ENCODE results near the gene PAFAH2. TPM values are rescaled to one million over a fixed set of nuclear protein-coding genes. Genes with fewer than 3 reads are reported as not detected.
A peak's percentile ranks its signal among the peaks of the same experiment; 100 is the strongest.

PAFAH2 gene
- total RNA-seq, 1 experiment from 2014 or later: 13.0 TPM

- ChIA-PET POLR2A (no interaction called here), CTCF (no interaction called here), RAD21 (ENCODE audit: low non-redundant PET in 1 of 2, low total read pairs in 2 of 2, uncharacterized antibody in 2 of 2, unreplicated experiment in 2 of 2) (no interaction called here)
- Histone ChIP-seq H3K9me2 (ENCODE audit: insufficient read depth) (no peaks in the 10 kb centered on the region), H2AFZ (ENCODE audit: low read depth, low read length, poor library complexity, severe bottlenecking) (peak overlapping the region; percentile 37), H3K4me1 (ENCODE audit: control insufficient read depth in 1 of 2, insufficient read depth in 2 of 2, low read length in 2 of 2) (peaks cover 0 to 8% of the 10 kb centered on the region in 2 experiments; a peak in 1 of 4 replicates), H3K9me3 (ENCODE audit: control insufficient read depth in 1 of 2, insufficient read depth in 1 of 2, low read depth in 1 of 2, low read length in 2 of 2) (no peaks in the 10 kb centered on the region), H3K36me3 (ENCODE audit: control insufficient read depth in 1 of 2, insufficient read depth in 2 of 2, low read length in 2 of 2) (no peaks in the 10 kb centered on the region), H3K27ac (ENCODE audit: low read depth, low read length) (no peak overlapping the region), H3K79me2 (ENCODE audit: insufficient read depth, low read length) (no peaks in the 10 kb centered on the region), H3K4me3 (replicated peaks in 1 of 2; ENCODE audit: low read depth in 1 of 2, low read length in 2 of 2) (no peak overlapping the region), H3K9ac (ENCODE audit: low read length) (no peak overlapping the region), H3K27me3 (ENCODE audit: insufficient read depth, low read length) (no peaks in the 10 kb centered on the region), H3K4me2 (ENCODE audit: low read length) (0 out of 2 replicates have a peak overlapping the region, but pooled peaks have one; percentile 9), H4K20me1 (ENCODE audit: insufficient read depth) (no peaks in the 10 kb centered on the region)
- DNase-seq (ENCODE audit: low read depth, low spot score): no peak
- BruUV-seq (replicated peaks): no TSS peak
- no peak for TF ChIP-seq JUND (IDR thresholded peaks at IDR 0.05)
- no peak for TF ChIP-seq RAD21 (IDR thresholded peaks at IDR 0.05; ENCODE audit: low read depth)
- no peak for TF ChIP-seq EZH2phosphoT487 (IDR thresholded peaks at IDR 0.05; ENCODE audit: borderline replicate concordance)
- no peak for TF ChIP-seq ATF3 (IDR thresholded peaks at IDR 0.05)
- TF ChIP-seq REST (IDR thresholded peaks at IDR 0.05; ENCODE audit: low read depth): no peak
- no peak for TF ChIP-seq EGR1 (IDR thresholded peaks at IDR 0.05; ENCODE audit: low read depth)
- no peak for TF ChIP-seq FOSL1 (IDR thresholded peaks at IDR 0.05; ENCODE audit: low read depth)
- TF ChIP-seq SP1 (IDR thresholded peaks at IDR 0.05; ENCODE audit: low read depth): no peak
- no peak for TF ChIP-seq CEBPB (IDR thresholded peaks at IDR 0.05; ENCODE audit: low read depth)
- TF ChIP-seq EZH2 (IDR thresholded peaks at IDR 0.05): no peak
- intact Hi-C loops (cut with micrococcal nuclease): no loop called here
- no peak for ATAC-seq
Measured at GRCh38 chr1:25912076-25912831, 85.6 kb downstream of the PAFAH2 start.
